Daoy (cell line): ENCODE data around the gene ALOX5. TPM values are rescaled to one million over a fixed set of nuclear protein-coding genes. Genes with fewer than 3 reads are reported as not detected.
"Not testable (repeated sequence)": the region's sequence is repeated elsewhere in the genome, so short reads cannot be mapped to it uniquely, and the experiment has no call there.

Source experiments
- DNase-seq: peaks from one replicate; pipeline ENCODE4 v3.0.0-alpha.2; 2015; ENCODE audit warnings: low read depth
- total RNA-seq: library from RNA; depleted of rRNA; stranded (reverse); fragments of >200 nt; shearing (Covaris generic); gene quantifications from 2 replicates; pipeline ENCODE4 v1.2.3, GENCODE V29; 2014

ALOX5 gene
- total RNA-seq, 1 experiment from 2014 or later = 0.06 TPM

GRCh38 chr10:45374350-45375052 is 485 bp downstream of the ALOX5 start:
- peak; percentile 49 for DNase-seq

GRCh38 chr10:45375101-45375500 is 1.1 kb downstream of the ALOX5 start:
- no peak for DNase-seq

GRCh38 chr10:45375716-45376231 is 1.8 kb downstream of the ALOX5 start:
- no peak for DNase-seq

- no peak for DNase-seq
Observed at GRCh38 chr10:45376371-45376801, 2.4 kb downstream of the ALOX5 start.

- DNase-seq = no peak
Observed at GRCh38 chr10:45377321-45377720, 3.3 kb downstream of the ALOX5 start.

- DNase-seq = no peak
Observed at GRCh38 chr10:45377858-45378257, 3.8 kb downstream of the ALOX5 start.

- DNase-seq = no peak
Observed at GRCh38 chr10:45378914-45379726, 5.1 kb downstream of the ALOX5 start.

- no peak for DNase-seq
Observed at GRCh38 chr10:45379891-45380540, 6.0 kb downstream of the ALOX5 start.

GRCh38 chr10:45380903-45381620 is 7.0 kb downstream of the ALOX5 start:
- no peak for DNase-seq

- DNase-seq = no peak
Observed at GRCh38 chr10:45382591-45382990, 8.6 kb downstream of the ALOX5 start.

GRCh38 chr10:45383682-45384330 is 9.8 kb downstream of the ALOX5 start:
- DNase-seq = no peak

GRCh38 chr10:45386657-45387056 is 12.6 kb downstream of the ALOX5 start:
- DNase-seq = no peak

GRCh38 chr10:45387096-45387893 is 13.3 kb downstream of the ALOX5 start:
- no peak for DNase-seq

GRCh38 chr10:45389671-45390070 is 15.7 kb downstream of the ALOX5 start:
- DNase-seq = not testable (repeated sequence)

- DNase-seq = not testable (repeated sequence)
Observed at GRCh38 chr10:45391636-45392035, 17.6 kb downstream of the ALOX5 start.

GRCh38 chr10:45395554-45395953 is 21.5 kb downstream of the ALOX5 start:
- no peak for DNase-seq

GRCh38 chr10:45398595-45398994 is 24.6 kb downstream of the ALOX5 start:
- DNase-seq = no peak

GRCh38 chr10:45399113-45399512 is 25.1 kb downstream of the ALOX5 start:
- DNase-seq = no peak

GRCh38 chr10:45403151-45403550 is 29.1 kb downstream of the ALOX5 start:
- DNase-seq = no peak

GRCh38 chr10:45404087-45404769 is 30.2 kb downstream of the ALOX5 start:
- DNase-seq = no peak
